Heart left ventricle (tissue), 16 donors: ENCODE results near the gene STIM1. TPM values are rescaled to one million over a fixed set of nuclear protein-coding genes. Genes with fewer than 3 reads are reported as not detected.

ENCODE experiments used
- ATAC-seq, 4 donors: fragments of 200-7000 bp; cut with Tn5 transposase; one replicate each; pipeline ENCODE4 v1.9.1; 2020 to 2022; ENCODE audit warnings: moderate library complexity in 4 of 4, mild to moderate bottlenecking in 3 of 4, moderate number of reproducible peaks in 1 of 4
- DNase-seq, 5 donors: peaks; one replicate each; pipeline ENCODE4 v3.0.0-alpha.2; 2020
- H3K27ac ChIP-seq, 12 donors: fragments of 200-600 bp; sonication (generic) in 4 of 12; one replicate each; pipeline versions ENCODE4 v1.5.0 to v1.8.0; 2016 to 2022; ENCODE audit warnings: mild to moderate bottlenecking in 2 of 12
- H3K27me3 ChIP-seq, 9 donors: fragments of 200-600 bp; sonication (generic) in 2 of 9; one replicate each; pipeline versions ENCODE4 v1.5.1 to v1.8.0; 2016 to 2022; ENCODE audit warnings: mild to moderate bottlenecking in 3 of 9
- H3K36me3 ChIP-seq, 9 donors: fragments of 200-600 bp; sonication (generic) in 2 of 9; one replicate each; pipeline versions ENCODE4 v1.5.0 to v1.8.0; 2018 to 2022; ENCODE audit warnings: mild to moderate bottlenecking in 2 of 9
- H3K4me1 ChIP-seq, 12 donors: fragments of 200-600 bp; sonication (generic) in 4 of 12; one replicate each; pipeline versions ENCODE4 v1.5.0 to v1.8.0; 2016 to 2022; ENCODE audit warnings: mild to moderate bottlenecking in 3 of 12
- H3K4me3 ChIP-seq, 12 donors: fragments of 200-600 bp; sonication (generic) in 4 of 12; one replicate each; pipeline versions ENCODE4 v1.5.0 to v1.8.0; 2017 to 2022; ENCODE audit warnings: mild to moderate bottlenecking in 9 of 12, moderate library complexity in 4 of 12
- H3K9me3 ChIP-seq, 12 donors: fragments of 200-600 bp; sonication (generic) in 4 of 12; one replicate each; pipeline versions ENCODE4 v1.5.0 to v1.8.0; 2016 to 2022; ENCODE audit warnings: mild to moderate bottlenecking in 1 of 12
- CTCF ChIP-seq, 12 donors: fragments of 200-600 bp; sonication (generic) in 4 of 12; IDR thresholded peaks; one replicate each; pipeline versions ENCODE4 v1.5.0 to v1.8.0; 2018 to 2022; ENCODE audit warnings: antibody characterized with exemption in 12 of 12, mild to moderate bottlenecking in 5 of 12
- POLR2A ChIP-seq, 2 donors: fragments of 450-650 bp; IDR thresholded peaks; one replicate each; pipeline ENCODE4 v1.6.1; 2017; ENCODE audit warnings: antibody characterized with exemption in 2 of 2, mild to moderate bottlenecking in 2 of 2, moderate library complexity in 2 of 2
- WGBS, 4 donors: extraction: QIAGEN DNeasy Blood & Tissue Kit in 2 of 4; methylation state at CpG; one replicate each; pipeline versions ENCODE4 v1.1.5 to v1.1.7; 2013 to 2018; 5-methylcytosine and 5-hydroxymethylcytosine counted together
- intact Hi-C, 10 donors: fragments of 100-400 bp; cut with DNase I; formaldehyde crosslinking; loops; one replicate each; pipeline versions ENCODE4 v1.11.1 to v1.14.2; 2022
- polyA plus RNA-seq, 2 donors: library from polyadenylated mRNA; stranded (reverse); fragments of 200-250 nt; gene quantifications; one replicate each; pipeline ENCODE4 v1.2.3, GENCODE V29; 2013
- total RNA-seq, 9 donors: library from RNA; depleted of rRNA in 2 of 9; stranded (reverse); fragments of >200 nt in 2 of 9; fragmentation: NEBNext Ultra II Directional in 3 of 9; extraction: Animal tissue kit (Norgen Biotek cat#: 25700) in 3 of 9; gene quantifications; one replicate each; pipeline versions ENCODE4 v1.1.0 to v1.2.4, GENCODE V29; 2016 to 2023
- donor health status: ischemic (EF 13 %, LVEDD 7.1; RV severe dilation, severe dysfunction).
- donor health status: healthy with polysubstance abuse.
- donor health status: DM: no; HTN: yes; CAD: no.
- donor health status: DM: no; HTN: no; CAD: no.
- donor health status: ischemic (EF 25% LVEDD 6.9; RV normal size, moderate dysfunction).
- donor health status: ischemic (EF 25% LVEDD 5.7; RV mildly dilated, moderate dysfunction).
- donor health status: healthy.
- donor health status: DM: yes; HTN: yes; CAD: no.
- donor health status: ischemic (EF 35%, LVEDD 5.7; RV mildly dilated, moderate dysfunction).
- donor health status: nonischemic (EF 11% LVEDD 7.7; RV severe dilation, severe dysfunction).
- donor health status: DM: yes; HTN: yes; CAD: no.
- donor health status: PGD.
- donor health status: ischemic (EF 29% LVEDD 5.4; RV normal size, mild dysfunction).
- donor health status: nonischemic (EF 23%, LVEDD 6.1; RV moderate dilation, normal function).

Gene STIM1
- total and polyA plus RNA-seq, 11 donors, result 13.2 to 42.9 (median 28.9) TPM

GRCh38 chr11:3929232-3929631 is 73.8 kb downstream of the STIM1 start:
- Histone ChIP-seq H3K4me1 (peaks cover 0 to 38% (median 19%) of the 10 kb centered on the region in 12 donors), H3K9me3 (no peaks in the 10 kb centered on the region), H3K4me3 (no peak overlapping the region), H3K36me3 (no peaks in the 10 kb centered on the region), H3K27me3 (no peaks in the 10 kb centered on the region), H3K27ac (peak overlapping the region in 9 of 12 donors; percentile 7 to 70 (median 51))
- DNase-seq (no peak), ATAC-seq (peak in 2 of 4 donors; percentile 22 to 34)
- TF ChIP-seq CTCF (IDR thresholded peaks at IDR 0.05) (no peak), POLR2A (IDR thresholded peaks at IDR 0.05) (no peak)
- intact Hi-C loops, result no loop called here
- 33 to 56% (median 52%) methylated on average over 1 of the region's 1 CpG for WGBS, 4 donors

GRCh38 chr11:3929649-3930048 is 74.2 kb downstream of the STIM1 start:
- peak in 4 of 5 donors; percentile 18 to 31 (median 28) for DNase-seq
- peak; percentile 90 to 94 (median 92) for ATAC-seq
- Histone ChIP-seq H3K36me3 (no peaks in the 10 kb centered on the region), H3K4me1 (peaks cover 0 to 42% (median 21%) of the 10 kb centered on the region in 12 donors), H3K9me3 (no peaks in the 10 kb centered on the region), H3K27me3 (no peaks in the 10 kb centered on the region), H3K27ac (peak overlapping the region in 10 of 12 donors; percentile 7 to 70 (median 44)), H3K4me3 (no peak overlapping the region)
- TF ChIP-seq CTCF (IDR thresholded peaks at IDR 0.05), result no peak
- no peak for TF ChIP-seq POLR2A (IDR thresholded peaks at IDR 0.05)
- intact Hi-C loops, result loop anchor here in 1 of 10 donors (10.0 kb wide), 1 partner anchor 135 kb away; no protein-coding TSS in a partner anchor
- 53 to 74% (median 65%) methylated on average over 8 of the region's 8 CpGs for WGBS, 4 donors

GRCh38 chr11:3932698-3933097 is 77.2 kb downstream of the STIM1 start:
- no peaks in the 10 kb centered on the region for H3K36me3 ChIP-seq
- intact Hi-C loops, result loop anchor here in 1 of 10 donors (10.0 kb wide), 1 partner anchor 132 kb away; no protein-coding TSS in a partner anchor
- WGBS, 4 donors, result 96 to 100% (median 97%) methylated on average over 2 of the region's 2 CpGs
- H3K4me1 ChIP-seq, result peaks cover 0 to 42% (median 24%) of the 10 kb centered on the region in 12 donors
- no peaks in the 10 kb centered on the region for H3K9me3 ChIP-seq
- ATAC-seq (no peak), DNase-seq (no peak)
- no peak overlapping the region for H3K27ac ChIP-seq
- TF ChIP-seq POLR2A (IDR thresholded peaks at IDR 0.05), result no peak
- TF ChIP-seq CTCF (IDR thresholded peaks at IDR 0.05), result no peak
- no peaks in the 10 kb centered on the region for H3K27me3 ChIP-seq
- no peak overlapping the region for H3K4me3 ChIP-seq

GRCh38 chr11:3933165-3933628 is 77.7 kb downstream of the STIM1 start:
- DNase-seq (no peak), ATAC-seq (no peak)
- H3K4me1 ChIP-seq, result peaks cover 0 to 40% (median 24%) of the 10 kb centered on the region in 12 donors
- H3K9me3 ChIP-seq, result no peaks in the 10 kb centered on the region
- 87 to 100% (median 94%) methylated on average over 1 of the region's 1 CpG for whole genome bisulfite sequencing, 4 donors
- H3K27me3 ChIP-seq, result no peaks in the 10 kb centered on the region
- H3K4me3 ChIP-seq, result no peak overlapping the region
- intact Hi-C loops, result loop anchor here in 1 of 10 donors (10.0 kb wide), 1 partner anchor 132 kb away; no protein-coding TSS in a partner anchor
- H3K36me3 ChIP-seq, result no peaks in the 10 kb centered on the region
- no peak overlapping the region for H3K27ac ChIP-seq
- TF ChIP-seq CTCF (IDR thresholded peaks at IDR 0.05), result no peak
- TF ChIP-seq POLR2A (IDR thresholded peaks at IDR 0.05), result no peak
